IMR-90 (cell line): ENCODE measurements around the gene TMEM176A.

Experiments used
- CEBPB ChIP-seq: IDR thresholded peaks from 2 replicates; pipeline ENCODE4 v1.6.1; 2012; ENCODE audit warnings: low read depth, low read length, improper control_type of control experiment
- NFE2L2 ChIP-seq: fragments of 150-350 bp; IDR thresholded peaks from 2 replicates; pipeline ENCODE4 v1.6.1; 2016; ENCODE audit warnings: low read depth, mild to moderate bottlenecking, low read length
- TF ChIP-seq, protein P1 (sequence below): conservative IDR thresholded peaks from 2 replicates; pipeline ENCODE4 v1.5.1; 2012; ENCODE audit warnings: mild to moderate bottlenecking, low read depth, low read length, improper control_type of control experiment

DNA sequence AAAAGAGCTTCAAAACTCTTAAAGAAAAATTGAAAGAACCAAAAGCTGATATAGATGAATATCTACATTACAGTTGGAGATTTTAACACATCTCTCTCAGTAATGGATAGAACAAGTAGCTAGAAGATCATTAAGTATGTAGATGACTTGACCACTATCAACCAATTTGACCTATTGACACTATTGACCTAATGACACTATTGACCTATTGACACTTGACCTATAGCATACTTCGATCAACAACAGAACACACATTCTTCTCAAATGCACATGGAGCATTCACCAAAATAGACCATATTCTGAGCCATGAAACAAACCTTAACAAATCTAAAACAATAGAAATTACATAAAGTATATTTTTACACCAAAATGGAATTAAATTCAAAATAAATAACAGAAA is 41.1 kb upstream of the TMEM176A start:
- no peak for TF ChIP-seq NFE2L2
- no peak for TF ChIP-seq CEBPB
- TF ChIP-seq, protein P1, sequence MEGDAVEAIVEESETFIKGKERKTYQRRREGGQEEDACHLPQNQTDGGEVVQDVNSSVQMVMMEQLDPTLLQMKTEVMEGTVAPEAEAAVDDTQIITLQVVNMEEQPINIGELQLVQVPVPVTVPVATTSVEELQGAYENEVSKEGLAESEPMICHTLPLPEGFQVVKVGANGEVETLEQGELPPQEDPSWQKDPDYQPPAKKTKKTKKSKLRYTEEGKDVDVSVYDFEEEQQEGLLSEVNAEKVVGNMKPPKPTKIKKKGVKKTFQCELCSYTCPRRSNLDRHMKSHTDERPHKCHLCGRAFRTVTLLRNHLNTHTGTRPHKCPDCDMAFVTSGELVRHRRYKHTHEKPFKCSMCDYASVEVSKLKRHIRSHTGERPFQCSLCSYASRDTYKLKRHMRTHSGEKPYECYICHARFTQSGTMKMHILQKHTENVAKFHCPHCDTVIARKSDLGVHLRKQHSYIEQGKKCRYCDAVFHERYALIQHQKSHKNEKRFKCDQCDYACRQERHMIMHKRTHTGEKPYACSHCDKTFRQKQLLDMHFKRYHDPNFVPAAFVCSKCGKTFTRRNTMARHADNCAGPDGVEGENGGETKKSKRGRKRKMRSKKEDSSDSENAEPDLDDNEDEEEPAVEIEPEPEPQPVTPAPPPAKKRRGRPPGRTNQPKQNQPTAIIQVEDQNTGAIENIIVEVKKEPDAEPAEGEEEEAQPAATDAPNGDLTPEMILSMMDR = no peak
